HTERT RPE-1 (cell line): Measurements from ENCODE around the gene CRACR2A.

Experiments
- in situ Hi-C: fragments of 300-500 bp; cut with MboI; formaldehyde crosslinking; loops from 4 replicates; pipeline ENCODE4 v1.14.3; 2020; ENCODE audit warnings: low sequenced_read_pairs

The CRACR2A gene

DNA sequence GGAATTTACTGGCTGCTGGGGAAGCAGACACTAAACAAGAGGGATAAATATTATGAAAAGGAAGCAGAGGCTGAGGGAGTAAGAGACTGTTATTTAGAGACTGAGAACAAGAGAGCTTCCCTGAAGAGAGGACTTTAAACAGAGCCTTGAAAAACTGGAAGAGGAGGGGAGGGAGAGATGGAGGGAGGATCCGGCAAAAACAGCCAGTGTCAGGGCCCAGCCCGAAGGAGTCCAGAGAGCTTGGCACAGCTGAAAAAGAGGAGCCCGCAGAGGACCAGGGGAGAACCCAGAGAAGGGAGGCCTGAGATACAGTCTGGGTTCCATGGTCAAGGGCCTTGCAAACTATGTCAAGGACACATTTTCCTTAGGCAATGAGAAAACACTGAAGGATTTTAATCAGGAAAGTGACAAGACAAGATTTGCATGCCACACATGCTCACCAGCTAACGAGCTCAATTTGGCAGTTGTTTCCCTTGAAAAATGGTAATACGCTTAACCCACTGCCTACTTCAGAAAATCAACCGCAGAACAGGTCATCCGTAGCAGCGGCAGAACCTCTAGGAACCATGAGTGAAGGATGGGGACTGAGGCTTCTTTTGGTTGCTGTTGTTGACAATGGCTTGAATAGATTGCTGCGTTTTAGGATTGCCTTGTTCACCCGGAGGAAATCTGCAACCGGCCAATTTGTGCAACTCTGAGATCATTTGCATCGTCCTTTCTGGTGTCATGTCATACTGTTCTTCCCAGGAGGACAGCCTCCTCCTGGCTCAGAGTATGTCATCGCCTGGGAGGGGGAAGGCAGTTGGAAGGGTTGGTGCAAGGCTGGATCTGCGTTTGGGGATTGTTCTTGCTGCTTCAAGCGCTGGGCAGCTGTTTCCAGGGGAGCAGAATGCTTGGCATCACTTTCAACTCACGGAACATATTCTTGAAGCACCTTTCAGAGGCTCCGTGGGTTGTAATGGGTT, 153.7 kb downstream of the CRACR2A start:
- in situ Hi-C loops, result no loop called here

DNA sequence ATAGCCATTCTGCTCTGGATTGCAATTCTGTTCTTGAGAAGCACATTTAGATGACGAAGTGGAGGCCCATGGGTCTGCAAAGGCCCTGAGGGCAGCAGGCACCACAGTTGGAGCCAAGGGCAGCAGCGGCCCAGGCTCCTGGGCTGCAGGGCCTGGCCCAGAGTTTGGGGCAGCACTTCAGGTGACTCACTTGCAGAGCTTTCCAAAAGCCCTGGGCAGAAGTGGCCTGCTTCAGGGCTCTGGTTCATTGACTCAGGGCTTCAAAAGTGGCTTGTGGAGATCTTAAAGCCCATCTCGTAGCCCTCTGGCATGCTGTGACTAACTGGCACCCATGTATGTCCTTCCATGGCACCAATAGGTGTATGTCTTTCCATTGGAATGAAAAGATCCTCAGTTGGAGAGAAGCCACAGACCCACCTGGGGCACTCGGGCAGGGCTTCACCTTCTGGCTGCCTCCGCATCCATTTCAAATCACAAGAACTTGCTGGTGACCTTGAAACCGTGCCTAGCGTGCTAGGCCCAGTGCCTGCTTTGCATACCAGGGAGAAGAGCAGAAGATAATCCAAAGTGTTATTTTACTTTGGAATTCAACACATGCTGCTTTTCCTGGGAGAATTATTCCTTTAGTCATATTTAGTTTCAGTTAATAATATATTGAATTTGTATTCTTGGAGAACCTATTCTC, 155.2 kb downstream of the CRACR2A start:
- in situ Hi-C loops, result no loop called here

DNA sequence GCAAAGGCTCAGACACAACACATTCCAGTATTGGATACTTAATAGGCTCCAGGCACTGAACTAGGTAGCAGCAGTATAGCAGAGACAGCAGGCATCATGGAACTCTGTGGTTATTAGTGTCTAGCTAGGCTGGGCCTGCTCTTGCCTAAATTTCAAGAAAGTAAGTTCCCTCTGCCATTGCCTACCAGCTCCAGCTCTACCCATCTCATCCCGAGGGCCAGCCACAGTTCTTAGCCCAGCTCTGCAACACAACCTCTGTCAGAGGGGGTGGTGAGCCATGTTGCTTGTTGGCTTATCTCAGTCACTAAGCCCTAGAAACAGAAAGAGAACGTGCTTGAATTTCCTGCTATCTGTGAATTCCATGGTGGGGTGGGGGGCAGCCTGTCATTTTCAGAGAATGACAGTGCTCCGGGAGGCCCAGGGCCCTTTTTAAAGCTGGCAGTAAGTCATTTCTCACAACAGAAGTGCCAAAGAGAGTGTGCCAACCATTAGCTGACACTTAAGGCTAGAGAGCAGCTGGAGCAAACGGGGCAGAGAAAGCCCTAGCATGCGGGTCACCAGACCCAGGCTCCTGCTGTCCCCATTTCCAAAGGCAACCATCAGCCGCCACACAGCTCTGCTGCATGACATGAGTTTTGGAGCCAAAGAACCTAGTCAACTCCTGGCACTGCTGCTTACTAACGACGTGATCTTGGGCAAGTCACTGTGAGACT, 156.1 kb downstream of the CRACR2A start:
- in situ Hi-C loops, result no loop called here

DNA sequence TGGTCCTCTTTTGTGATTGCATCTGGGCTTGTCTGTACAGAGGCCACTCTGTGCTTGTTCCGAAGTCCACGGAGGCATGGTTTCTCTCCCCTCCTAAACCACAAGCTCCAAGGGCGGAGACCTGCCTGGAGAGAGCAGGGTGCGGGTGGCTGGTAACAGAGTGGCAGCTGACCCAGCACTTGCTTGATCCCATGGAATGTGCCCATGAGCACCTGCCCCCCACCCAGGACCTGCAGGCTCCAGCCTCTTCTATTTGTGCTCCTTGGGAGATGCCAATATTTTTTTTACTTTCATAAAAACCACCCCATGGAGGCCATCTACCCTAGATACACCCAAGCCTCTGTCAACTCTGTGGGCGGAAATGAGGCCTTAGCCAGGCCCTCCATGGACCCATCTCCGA, 157.2 kb downstream of the CRACR2A start:
- in situ Hi-C loops, result no loop called here

DNA sequence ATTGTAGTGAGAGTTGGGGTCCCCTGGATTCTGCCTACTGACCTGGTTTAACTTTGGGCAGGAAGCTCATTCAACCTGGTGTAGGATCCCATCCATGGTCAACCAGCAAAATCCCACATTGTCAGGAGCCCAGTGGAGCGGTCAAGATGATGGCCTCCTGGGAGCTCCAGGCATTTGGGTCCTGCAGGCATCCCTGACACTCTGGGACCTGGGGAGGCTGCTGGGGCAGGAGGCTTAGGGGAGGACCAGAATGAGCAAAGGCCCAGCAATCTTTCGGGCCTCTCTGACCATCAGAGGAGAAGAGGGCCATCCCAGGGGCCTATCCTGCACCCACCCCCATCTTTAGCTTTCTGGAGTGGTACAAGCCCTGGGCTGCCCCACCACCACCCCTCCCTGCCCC, 157.9 kb downstream of the CRACR2A start:
- in situ Hi-C loops, result no loop called here

DNA sequence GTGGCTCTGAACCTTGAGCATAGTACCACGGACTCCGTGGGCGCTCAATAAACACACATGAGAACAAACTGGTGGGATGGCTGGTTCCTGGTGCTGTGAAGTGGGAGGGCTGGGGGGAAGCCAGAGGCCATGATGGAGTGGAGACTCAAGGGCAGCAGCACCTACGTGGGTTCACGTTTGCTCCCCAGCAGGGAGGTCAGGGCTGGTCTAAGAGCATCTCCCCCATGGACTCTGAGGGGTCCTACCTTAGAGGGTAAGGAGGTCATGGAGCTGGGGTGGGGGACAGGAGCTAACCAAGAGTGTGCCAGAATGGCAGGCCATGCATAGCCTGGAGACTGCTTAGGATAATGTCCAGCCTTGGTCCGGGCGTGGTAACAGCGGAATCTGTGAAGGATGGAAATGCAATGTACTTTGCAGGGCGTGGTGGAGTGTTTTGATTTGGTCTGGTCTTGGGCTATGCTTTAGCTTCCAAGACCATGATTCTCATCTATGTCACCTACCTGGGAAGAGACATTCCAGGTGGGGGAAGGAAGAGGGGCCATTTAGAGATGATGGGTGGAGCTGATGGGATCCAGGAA, 158.9 kb downstream of the CRACR2A start:
- in situ Hi-C loops, result no loop called here

DNA sequence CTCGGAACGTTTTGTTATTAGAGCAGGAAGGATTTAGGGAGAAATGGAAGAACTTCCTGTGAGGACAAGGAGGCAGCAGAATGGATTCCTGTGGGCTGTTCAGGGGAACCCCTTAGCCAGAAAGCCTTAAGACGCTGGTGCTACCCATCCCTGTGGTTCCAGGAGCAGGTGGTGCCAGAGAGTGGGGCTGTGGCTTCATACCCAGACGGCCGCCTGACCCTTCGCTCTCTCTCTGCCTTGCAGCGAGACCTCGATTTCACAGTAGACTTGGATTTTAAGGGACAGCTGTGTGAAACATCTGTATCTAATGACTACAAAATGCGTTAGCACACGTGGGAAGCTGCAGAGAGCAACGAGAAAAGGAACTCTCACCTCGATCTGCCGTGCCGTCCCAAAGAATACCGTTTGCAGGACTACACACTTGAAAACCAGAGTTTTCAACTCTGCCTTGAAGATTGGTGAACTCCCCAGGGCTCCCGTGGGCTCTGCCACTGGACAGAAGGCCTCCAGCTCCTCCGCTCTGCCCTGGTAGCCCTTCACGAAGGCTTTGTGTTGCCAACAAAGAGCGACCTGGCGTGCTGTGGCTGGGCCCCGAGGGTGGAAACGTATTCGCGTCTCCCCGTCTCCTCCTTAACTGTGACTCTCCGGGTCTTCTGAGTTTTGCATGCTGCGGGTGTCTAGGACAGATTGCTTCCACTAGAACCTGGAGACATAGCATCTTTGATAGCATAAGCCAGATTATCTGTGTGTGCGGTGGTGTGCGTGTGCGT, 159.9 kb downstream of the CRACR2A start:
- in situ Hi-C loops, result no loop called here

DNA sequence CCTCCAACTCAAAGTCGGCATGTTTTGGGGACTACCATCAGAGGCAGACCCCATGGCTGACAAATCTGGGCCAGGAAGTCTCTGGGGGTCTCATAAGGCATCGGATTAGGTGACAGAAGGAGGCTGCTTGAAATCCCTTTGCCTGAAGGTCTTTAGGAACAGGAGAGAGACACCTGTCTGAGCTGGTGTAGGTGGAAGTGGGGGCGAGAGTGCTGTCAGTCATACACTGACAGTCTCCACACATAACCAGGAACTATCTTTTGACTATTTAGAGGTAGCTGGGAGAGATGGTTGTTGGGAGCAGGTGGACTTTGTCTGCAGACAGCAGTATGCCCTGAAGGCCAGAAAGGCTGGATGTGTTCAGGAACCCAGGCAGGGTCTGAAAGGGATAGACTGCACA, 163.2 kb downstream of the CRACR2A start:
- in situ Hi-C loops, result no loop called here

DNA sequence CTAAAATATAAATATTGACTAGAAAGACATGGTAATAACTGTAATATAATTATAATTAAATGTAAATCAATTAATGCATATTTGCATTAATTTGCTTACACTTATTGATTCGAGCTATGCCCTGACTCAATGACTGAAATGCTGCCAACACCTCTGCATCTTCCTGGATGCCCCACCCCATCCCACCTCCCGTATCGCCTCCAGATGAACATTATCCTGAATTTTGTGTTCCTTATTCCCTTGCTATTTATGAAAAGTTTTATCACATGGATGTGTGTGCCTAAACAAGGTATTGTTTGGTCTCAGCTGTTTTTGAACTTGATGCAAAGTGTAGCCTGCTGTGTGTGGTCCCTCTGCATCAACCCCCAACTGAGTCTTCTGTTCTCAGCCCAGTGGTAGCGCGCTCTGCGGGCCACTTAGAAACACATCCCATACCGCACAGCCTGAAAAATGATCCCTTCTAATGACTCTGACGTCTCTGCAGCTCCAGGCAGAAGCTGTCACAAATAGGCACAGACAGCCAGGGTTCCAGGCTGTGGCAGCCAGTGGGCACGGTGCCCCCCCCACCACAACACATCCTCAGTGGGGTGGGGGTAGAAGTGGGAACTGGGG, 165.4 kb downstream of the CRACR2A start:
- in situ Hi-C loops, result no loop called here

DNA sequence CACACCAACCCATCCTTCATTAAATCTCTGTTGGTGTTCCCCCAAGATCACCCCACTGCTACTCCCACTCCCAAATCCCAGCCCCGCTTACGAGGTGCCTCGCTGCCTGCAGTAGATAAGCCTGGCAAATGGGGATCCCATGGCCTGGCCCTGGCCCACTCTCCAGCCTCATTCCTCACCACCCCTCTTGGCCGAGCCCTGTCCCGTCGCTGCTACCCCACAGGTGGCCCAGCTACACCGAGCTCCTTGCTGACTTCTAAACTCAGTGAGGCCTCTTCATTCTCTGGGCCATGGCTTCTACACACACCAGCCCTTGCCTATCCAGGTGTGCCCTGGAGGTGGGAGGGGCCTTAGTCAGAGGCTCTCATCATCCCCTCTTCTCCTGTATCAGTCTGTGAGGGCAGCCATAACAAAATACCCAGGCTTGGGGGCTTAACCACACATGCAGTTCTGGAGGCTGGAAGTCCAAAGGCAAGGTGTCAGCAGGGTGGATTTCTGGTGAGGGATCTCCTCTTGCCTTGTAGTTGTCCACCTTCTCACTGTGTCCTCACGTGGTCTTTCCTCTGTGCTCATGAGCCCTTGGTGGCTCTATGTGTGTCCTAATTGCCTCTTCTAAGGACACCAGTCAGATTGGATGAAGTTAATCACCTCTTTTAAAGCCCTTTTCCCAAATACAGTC, 169.1 kb downstream of the CRACR2A start:
- in situ Hi-C loops, result no loop called here

DNA sequence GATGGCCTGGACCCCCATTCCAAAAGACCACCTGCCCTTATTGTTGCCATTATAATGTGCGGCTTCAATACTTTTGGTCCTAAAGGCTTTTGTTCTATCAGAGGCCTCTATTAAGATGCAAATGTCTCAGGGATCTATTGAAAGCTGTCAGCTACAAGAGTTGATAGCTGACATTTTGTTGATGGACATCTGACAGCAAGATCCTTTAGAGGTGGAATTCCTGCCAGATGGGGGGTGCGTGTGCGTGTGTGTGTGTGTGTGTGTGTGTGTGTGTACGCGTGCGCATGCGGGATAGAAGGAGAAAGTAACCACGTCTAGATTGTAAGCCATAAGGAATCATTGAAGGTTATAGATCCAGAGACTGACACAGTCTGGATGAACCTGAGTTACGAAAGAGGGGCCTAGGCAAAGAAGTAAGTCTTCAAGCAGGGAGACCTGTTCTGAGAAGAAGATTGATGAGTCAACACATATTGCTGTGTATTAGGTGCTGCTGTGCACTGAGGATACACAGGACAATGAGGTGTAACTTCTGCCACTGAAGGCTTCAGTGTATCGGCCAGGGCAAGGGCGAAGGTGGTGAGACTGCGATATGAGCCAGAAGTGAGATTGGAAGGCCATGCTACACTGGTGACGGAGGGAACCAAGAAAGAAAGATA, 172.7 kb downstream of the CRACR2A start:
- in situ Hi-C loops, result no loop called here

DNA sequence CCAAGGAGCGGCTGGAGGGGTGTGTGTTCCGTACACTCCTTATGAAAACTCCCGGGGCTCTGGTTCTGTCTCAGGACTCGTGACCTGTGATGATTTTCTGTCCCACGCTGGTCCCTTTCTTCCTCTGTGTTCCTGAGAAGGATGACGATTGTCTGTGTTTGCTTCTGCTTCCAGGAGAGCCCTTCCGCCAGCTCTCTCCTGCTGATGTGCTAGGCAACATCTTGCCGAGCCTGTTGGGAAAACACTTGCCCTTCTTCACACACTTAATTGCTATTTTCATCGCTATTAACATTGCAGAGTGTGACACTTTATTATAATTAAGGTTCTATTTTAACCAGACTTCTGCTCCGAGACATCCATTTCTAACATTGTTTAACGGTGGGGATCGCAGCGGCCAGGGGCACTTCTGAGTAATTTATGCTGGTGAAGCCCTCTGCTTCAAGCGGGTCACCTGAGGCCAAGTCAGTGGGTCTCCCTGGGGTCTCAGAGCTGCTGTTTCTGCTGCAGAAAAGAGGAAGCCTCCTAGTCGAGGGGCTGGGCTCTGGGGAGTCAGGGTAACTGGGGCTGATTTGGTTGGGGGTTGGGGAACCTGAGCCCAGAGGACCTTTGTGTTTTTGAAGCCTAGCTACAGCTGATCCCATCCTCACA, 173.3 kb downstream of the CRACR2A start:
- in situ Hi-C loops, result no loop called here

DNA sequence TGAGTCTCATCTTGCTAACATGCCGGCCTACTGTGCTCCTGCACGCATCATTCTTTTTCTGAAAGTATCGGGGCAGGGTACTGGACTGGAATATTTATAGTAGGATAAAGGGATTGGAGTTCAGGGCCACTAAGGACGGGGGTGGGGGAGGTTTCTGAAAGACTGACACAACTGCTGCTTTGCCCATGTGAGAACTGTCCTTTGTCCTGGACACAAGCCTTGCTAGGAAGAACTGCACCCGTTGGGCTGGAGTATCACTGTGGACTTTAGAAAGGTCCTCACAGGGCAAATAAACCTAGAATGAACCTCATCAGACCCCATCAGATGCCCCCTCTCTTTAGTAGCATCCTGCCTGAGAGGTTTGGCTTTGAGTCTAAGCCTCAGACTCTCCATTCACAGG, 174.4 kb downstream of the CRACR2A start:
- in situ Hi-C loops, result no loop called here

DNA sequence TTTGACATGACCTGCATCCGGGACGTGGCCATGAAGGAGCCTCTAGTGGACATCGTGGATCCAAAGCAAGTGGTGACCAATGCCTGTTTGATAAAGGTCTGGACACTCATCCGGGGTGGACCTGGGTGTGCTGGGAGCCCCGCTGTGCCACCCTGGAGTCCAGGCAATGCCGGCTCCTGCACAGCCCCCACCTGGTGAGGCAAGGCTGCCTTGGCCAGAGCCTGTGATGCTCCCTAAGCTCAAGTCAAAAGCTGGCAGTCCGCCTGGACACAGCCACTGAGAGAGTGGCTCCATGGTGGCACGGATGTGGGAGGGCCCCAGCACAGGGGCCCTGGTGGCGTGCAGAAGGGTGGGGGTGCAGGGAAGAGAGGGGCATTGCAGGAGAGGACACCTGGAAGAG, 176.0 kb downstream of the CRACR2A start:
- in situ Hi-C loops, result no loop called here

DNA sequence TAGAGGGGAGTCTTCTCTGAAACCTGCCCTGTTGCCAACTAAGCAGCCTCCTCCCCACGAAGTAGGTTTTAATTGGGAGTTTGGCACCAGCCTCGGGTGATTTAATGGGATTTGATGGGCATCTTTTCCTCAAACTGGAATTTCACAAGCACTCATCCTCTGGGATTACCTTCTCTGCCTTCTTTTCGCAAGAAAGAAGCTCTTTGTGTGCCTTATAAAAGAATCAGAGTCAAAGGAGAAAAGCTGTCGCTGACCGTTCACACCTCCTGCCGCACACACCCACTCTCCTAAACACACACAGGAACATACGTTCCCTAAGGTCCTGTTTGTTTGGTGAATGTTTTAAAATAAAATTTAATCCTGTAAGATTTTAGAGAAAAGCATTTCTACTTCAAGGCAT, 177.9 kb downstream of the CRACR2A start:
- in situ Hi-C loops, result no loop called here

DNA sequence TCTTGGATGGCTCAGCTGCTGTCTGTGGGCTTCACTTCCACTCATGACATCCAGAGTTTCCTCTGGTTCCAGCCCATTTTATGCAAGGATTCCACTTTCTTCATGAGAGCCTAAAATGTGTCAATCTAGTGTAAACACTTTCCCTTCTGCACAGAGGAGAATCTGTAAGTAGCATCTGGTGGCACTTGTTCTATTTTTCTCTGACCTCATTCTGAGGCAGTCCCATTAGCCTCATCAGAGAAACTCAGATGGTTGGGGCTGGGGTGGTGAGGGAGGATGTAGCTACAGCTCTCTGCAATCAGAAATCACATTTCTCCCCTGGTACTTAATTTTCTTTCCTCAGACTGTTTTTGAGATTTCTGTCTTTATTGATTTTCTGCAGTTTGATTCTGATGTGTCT, 180.3 kb downstream of the CRACR2A start:
- in situ Hi-C loops, result no loop called here

DNA sequence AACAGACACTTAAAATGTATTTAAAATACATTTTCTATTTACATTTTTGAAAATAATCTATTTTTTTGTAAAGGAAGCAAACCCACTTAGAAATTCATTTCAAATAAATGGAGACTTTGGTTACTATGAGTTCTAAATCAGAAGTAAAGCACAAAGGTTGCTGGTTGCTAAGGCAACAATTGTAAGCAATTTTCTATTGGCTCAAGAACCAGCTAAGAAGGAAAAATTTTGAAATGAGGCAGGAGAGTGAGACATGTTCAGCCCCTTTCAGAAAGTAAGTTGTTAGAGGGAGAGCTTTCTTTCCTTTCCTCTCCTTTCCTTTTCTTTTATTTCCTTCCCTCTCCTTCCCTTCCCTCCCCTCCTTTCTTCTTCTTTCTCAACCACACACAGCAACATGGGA, 181.2 kb downstream of the CRACR2A start:
- in situ Hi-C loops, result no loop called here

DNA sequence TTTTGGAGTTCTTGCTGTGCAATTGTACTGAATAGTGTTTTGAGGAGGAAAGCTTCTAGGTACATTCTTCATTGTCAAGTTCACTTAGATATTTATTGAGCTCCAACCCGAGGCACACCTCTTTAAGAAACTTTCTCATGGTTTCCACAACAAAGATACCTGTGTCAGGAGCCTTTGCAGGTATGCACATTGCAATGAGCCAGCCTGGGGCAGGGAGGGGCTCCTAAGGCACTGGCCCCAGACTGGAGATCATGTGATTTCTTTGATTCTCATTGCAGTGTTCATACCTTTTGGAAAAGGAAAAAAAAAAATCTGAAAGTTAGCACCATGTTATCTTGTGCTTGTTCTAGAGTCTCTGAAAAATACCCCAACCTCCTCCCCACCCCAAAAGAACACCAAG, 181.6 kb downstream of the CRACR2A start:
- in situ Hi-C loops, result no loop called here

DNA sequence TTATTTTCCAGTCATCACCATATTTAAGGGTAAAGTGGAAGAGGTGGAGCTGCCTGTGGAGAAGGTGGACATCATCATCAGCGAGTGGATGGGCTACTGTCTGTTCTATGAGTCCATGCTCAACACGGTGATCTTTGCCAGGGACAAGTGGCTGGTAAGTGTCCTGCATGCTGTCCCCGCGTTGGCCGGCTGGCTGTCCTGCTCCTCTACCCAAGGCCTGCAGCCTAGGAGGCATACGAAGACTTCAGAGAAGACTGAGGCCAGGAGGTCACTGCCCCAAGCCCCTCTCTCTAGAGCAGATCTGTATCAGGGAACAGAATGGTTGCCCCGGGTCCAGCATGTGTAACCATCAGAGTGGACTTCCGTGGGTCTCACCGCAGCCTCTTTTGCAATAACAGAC, 184.2 kb downstream of the CRACR2A start:
- in situ Hi-C loops, result no loop called here
